Activated CD8-positive, alpha-beta memory T cell treated with anti-CD3 and anti-CD28 coated beads for 1 hour (primary cell): Measurements from ENCODE around the gene SEZ6L.
"Not testable (repeated sequence)": the region's sequence is repeated elsewhere in the genome, so short reads cannot be mapped to it uniquely, and the experiment has no call there.

Experiments
- DNase-seq, 2 donors: peaks; one replicate each; pipeline ENCODE4 v3.0.0-alpha.2; 2020; ENCODE audit warnings: low read depth in 1 of 2; ENCODE audit errors: extremely low read depth in 1 of 2

Gene SEZ6L

GRCh38 chr22:26374391-26375026, 205.2 kb downstream of the SEZ6L start:
- DNase-seq = no peak

- no peak for DNase-seq
Measured at GRCh38 chr22:26377170-26377830, 208.0 kb downstream of the SEZ6L start.

DNA sequence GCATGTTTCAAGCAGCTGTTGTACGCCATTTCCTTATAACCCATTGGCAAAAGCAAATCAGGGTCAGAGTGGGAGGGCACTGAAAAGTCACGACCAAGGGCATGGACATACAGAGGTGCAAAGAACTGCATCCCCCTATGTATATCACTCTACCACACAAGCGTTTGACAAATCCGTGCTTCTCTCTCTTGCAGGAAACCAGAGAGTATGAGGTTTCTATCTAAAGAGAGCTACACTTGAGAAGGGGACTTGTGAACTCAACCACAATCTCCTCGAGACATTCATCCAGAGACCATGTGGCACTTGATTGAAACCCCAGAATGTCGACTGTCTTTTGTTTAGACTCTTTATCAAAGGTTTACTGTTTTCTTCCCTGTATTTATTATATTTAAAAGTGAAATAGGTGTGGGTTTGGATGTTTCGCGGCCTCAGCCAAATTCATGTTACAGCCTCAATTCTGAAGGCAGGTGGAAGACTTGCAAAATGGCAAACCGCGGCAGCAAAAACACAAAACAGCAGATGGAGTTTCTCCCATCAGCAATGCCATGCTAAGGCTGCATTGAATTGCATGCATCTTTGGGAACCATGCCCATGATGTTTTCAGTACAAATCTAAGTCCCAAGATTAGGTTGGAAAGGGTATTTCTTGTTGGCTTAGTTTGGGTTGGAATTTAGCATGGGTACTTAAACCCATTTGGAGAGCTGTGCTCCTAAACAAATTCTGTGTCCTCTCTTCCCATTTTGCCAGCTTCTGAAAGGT, 211.0 kb downstream of the SEZ6L start:
- no peak for DNase-seq

GRCh38 chr22:26382782-26383181, 213.5 kb downstream of the SEZ6L start:
- no peak for DNase-seq

DNA sequence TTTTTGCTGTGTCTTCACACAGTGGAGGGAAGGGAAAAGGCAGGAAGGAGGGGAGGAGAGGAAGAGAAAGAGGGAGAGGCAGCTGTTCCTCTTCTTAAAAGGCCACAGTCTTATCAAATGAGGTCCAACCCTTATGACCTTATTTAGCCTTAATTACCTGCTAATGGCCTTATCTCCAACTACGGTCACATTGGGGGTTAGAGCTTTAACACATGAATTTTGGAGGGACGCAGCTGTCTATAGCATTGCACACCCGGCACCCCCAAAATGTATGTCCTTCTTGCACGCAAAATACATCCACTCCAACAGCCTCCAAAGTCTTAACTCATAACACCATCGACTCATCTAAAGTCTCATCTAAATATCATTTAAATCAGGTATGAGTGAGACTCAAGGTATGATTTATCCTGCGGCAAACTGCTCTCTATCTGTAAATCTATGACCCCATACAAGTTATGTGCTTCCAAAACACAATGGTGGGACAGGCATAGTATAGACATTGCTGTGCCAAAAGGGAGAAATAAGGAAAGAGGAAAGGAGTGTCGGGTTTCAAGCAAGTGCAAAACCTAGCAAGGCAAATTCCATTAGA, 214.8 kb downstream of the SEZ6L start:
- DNase-seq = no peak

GRCh38 chr22:26385164-26385563, 215.9 kb downstream of the SEZ6L start:
- no peak for DNase-seq

DNA sequence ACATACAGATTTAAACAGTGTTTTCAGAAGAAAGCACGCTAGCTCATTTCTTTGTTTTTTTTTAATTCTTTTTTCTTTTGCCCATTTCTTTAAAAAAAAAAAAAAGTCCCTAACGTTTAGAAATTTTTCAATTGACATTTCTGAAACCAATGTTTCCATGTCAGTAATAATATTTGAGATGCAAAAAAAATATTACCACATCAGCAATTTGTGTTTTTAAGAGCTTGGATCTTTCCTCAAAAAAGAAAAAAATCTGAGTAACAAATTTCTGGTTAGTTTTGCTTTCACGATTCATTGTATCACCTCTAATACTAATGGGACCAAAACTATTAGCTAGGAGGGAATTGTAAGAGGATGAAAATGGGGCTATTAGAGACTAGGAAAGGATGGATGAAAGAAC, 219.9 kb downstream of the SEZ6L start:
- DNase-seq = no peak

- DNase-seq = no peak
Measured at GRCh38 chr22:26391091-26391490, 221.8 kb downstream of the SEZ6L start.

DNA sequence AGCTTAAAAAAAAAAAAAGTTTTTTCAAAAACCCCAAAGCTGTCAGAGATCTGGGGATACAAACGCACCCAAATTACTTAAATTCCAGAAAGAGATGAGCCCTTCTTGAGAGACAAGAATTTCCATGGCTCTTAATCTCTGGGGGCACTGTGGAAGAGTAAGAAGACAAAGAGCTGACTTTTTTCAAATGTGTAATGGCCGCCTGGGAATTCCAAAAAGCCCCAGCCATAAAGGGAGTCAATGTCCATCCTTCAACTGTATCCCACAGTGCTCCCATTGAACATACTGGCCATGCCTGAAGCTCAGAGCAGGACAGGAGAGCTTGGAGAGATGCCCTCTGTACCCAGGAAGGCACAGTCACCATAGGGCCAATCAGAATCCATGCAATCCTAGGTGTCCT, 222.4 kb downstream of the SEZ6L start:
- DNase-seq = no peak

GRCh38 chr22:26393929-26394328, 224.7 kb downstream of the SEZ6L start:
- no peak for DNase-seq

DNA sequence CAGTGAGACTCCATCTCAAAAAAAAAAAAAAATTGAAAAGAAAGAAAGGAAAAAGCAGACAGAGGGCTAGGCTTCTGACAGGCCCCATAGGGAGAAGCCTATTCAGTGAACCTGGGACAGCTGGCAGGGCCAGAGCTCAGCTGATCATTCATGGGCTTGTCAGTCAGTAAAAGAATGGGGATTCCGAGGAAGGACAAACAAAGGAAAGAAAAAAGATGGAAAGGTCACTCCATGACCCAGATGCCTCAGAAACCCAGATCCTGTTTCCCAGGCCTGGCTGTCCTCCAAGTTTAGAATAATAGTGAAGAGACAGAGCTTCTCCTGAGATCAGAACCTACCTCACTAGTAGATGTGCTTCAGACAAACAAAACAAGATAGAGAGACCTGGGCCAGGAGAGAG, 225.5 kb downstream of the SEZ6L start:
- DNase-seq = no peak

DNA sequence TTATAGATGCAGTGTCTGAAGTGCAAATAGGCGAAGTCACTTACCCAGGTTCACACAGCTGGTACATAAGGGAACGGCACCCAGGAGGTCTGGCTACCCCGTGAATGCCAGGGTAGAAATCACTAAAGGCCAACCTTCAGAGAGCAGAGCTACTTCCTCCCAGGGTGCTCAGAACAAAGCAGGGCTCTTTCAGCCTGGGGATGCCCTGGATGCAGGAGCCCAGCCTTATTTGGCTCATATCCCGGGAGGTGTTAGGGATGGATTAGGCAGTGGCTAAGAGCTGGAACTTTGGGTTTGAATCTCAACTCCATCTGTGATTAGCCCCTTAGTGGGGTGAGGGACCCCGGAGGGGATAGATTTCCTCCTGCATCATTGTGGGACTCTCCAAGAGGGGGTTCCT, 226.7 kb downstream of the SEZ6L start:
- DNase-seq = no peak

- DNase-seq = peak in 1 of 2 donors; percentile 31
Measured at GRCh38 chr22:26398741-26399153, 229.5 kb downstream of the SEZ6L start.

DNA sequence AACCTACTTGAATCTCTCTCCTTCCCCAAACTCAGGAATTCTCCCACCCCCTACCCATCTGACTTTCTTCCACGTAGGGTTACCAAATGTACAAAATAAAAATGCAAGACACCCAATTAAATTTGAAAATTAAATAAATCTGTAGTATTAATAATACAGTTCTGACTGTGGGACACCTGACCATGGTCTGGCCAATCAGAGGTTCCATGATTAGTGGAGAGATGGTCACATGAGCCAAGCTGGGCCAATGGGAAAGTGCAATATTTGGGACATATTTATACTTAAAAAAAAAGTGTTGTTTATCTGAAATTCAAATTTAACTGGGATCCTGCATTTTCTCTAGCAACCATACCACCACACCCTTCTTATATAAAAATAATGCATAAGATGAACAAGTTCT, 230.0 kb downstream of the SEZ6L start:
- DNase-seq = no peak

GRCh38 chr22:26401726-26402125, 232.5 kb downstream of the SEZ6L start:
- no peak for DNase-seq

GRCh38 chr22:26404851-26405421, 235.7 kb downstream of the SEZ6L start:
- DNase-seq = no peak

GRCh38 chr22:26406118-26406517, 236.9 kb downstream of the SEZ6L start:
- DNase-seq = no peak

GRCh38 chr22:26408562-26409220, 239.4 kb downstream of the SEZ6L start:
- DNase-seq = not testable (repeated sequence)

DNA sequence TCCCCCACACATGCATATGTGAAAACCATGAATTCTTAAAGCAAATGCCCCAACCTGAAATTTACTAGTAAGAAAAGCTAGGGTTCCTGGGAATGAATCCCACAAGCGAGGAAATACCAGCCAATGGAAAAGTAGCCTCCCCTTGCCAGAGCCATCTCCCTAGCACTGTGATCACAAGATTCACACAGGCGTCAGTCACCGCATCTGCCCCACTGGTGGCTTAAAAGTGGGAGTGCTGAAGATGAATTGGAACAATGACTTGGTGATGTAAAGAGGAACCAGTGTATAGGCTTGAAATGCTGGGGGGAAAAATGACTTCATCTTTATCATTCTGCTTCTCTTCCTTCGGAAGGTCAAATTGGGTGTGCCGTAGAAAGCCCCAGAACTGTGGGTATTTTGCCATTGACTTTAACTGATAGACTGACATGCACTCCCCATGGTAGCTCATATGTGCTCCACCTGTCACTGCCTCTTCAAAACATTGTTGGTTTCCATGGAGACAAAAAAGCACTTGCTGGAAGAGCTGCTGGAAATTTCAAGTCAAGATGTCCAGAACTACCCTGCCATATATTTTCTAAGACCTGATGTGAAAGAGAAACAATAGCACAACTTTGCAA, 240.6 kb downstream of the SEZ6L start:
- no peak for DNase-seq

DNA sequence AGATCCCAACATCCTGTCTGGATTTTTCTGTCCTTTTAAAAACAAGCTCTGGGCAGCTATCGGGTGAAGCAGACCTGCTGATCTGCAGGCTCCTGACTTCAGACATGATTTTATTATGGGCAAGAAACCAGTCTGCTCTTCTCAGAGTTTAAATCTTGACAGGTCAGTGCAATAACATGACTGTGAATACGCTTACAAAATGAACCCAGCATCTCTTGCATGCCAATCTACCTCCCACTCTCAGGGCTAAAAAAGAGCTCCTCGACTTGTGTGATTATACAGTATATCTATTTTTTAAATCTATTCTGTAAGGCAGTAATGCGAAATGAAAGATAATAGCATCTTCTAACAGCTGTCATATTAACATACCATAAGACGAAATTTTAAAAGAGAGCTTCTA, 241.1 kb downstream of the SEZ6L start:
- no peak for DNase-seq
